Measurements from ENCODE around the gene ZNF483.

- TF ChIP-seq CTCF (IDR thresholded peaks at IDR 0.05; ENCODE audit: low read depth, low read length, missing input control) (no peak), ATF3 (IDR thresholded peaks at IDR 0.05) (no peak), RXRA (IDR thresholded peaks at IDR 0.05) (no peak), REST (IDR thresholded peaks at IDR 0.05) (no peak), SP1 (IDR thresholded peaks at IDR 0.05) (no peak), JUND (IDR thresholded peaks at IDR 0.05) (no peak), MAX (IDR thresholded peaks at IDR 0.05) (no peak), EGR1 (IDR thresholded peaks at IDR 0.05; ENCODE audit: low read depth in 2 of 2) (no peak), GABPA (IDR thresholded peaks at IDR 0.05 in 1 of 2, conservative IDR thresholded peaks at IDR 0.05 in 1 of 2) (no peak), TAF1 (conservative IDR thresholded peaks at IDR 0.05) (no peak), YY1 (IDR thresholded peaks at IDR 0.05) (no peak), HNF4G (IDR thresholded peaks at IDR 0.05) (no peak), RAD21 (IDR thresholded peaks at IDR 0.05) (no peak)
Observed at GRCh38 chr9:111572950-111573604, 48.1 kb downstream of the ZNF483 start.
